ENCODE data around the gene GNG8. TPM values are rescaled to one million over a fixed set of nuclear protein-coding genes. Genes with fewer than 3 reads are reported as not detected.

The GNG8 gene
- total and polyA plus RNA-seq, 8 donors: 5.8 to 16.0 (median 8.9) TPM; not detected in 2

- H3K27me3 ChIP-seq: peaks cover 4 to 92% of the 10 kb centered on the region in 2 donors
- no peaks in the 10 kb centered on the region for H3K9me3 ChIP-seq
- no peak for TF ChIP-seq CTCF (IDR thresholded peaks at IDR 0.05)
Measured at GRCh38 chr19:46637224-46637623, 1.2 kb upstream of the GNG8 start.

GRCh38 chr19:46634656-46635218, 1.3 kb downstream of the GNG8 start:
- Histone ChIP-seq H3K4me1 (peaks cover 4 to 37% of the 10 kb centered on the region in 2 donors), H3K4me3 (no peak overlapping the region), H3K27ac (no peak overlapping the region), H3K27me3 (peaks cover under 1 to 89% of the 10 kb centered on the region in 2 donors), H3K36me3 (no peaks in the 10 kb centered on the region), H3K9me3 (no peaks in the 10 kb centered on the region)
- DNase-seq: no peak
- ATAC-seq: no peak
- no peak for TF ChIP-seq CTCF (IDR thresholded peaks at IDR 0.05)
- intact Hi-C loops (cut with DNase I): no loop called here

More at GRCh38 chr19:46637224-46637623, 1.2 kb upstream of the GNG8 start:
- H3K27ac ChIP-seq: no peak overlapping the region
- no peaks in the 10 kb centered on the region for H3K36me3 ChIP-seq
- DNase-seq: peak in 1 of 4 donors; percentile 28
- intact Hi-C loops (cut with DNase I): no loop called here
- H3K4me3 ChIP-seq: no peak overlapping the region
- peaks cover 4 to 33% of the 10 kb centered on the region in 2 donors for H3K4me1 ChIP-seq
- ATAC-seq: no peak

- ATAC-seq (peak; percentile 86), DNase-seq (peak in 3 of 4 donors; percentile 68 to 94 (median 88))
- peaks cover 4 to 33% of the 10 kb centered on the region in 2 donors for H3K4me1 ChIP-seq
- H3K27me3 ChIP-seq: peaks cover 0 to 83% of the 10 kb centered on the region in 2 donors
- H3K36me3 ChIP-seq: no peaks in the 10 kb centered on the region
- H3K27ac ChIP-seq: no peak overlapping the region
- no peaks in the 10 kb centered on the region for H3K9me3 ChIP-seq
- H3K4me3 ChIP-seq: peak overlapping the region in 1 of 2 donors; percentile 20
- TF ChIP-seq CTCF (IDR thresholded peaks at IDR 0.05): no peak
- intact Hi-C loops (cut with DNase I): no loop called here
Measured at GRCh38 chr19:46634045-46634655, 1.9 kb downstream of the GNG8 start.

- Histone ChIP-seq H3K27ac (no peak overlapping the region), H3K4me1 (peaks cover 4 to 26% of the 10 kb centered on the region in 2 donors), H3K36me3 (no peaks in the 10 kb centered on the region), H3K27me3 (peaks cover 0 to 73% of the 10 kb centered on the region in 2 donors), H3K9me3 (no peaks in the 10 kb centered on the region), H3K4me3 (no peak overlapping the region)
- no peak for ATAC-seq
- TF ChIP-seq CTCF (IDR thresholded peaks at IDR 0.05): no peak
- DNase-seq: no peak
- intact Hi-C loops (cut with DNase I): no loop called here
Measured at GRCh38 chr19:46633130-46633529, 2.9 kb downstream of the GNG8 start.

- no peaks in the 10 kb centered on the region for H3K36me3 ChIP-seq
- H3K27ac ChIP-seq: no peak overlapping the region
- TF ChIP-seq CTCF (IDR thresholded peaks at IDR 0.05): no peak
- intact Hi-C loops (cut with DNase I): no loop called here
- peaks cover 7 to 33% of the 10 kb centered on the region in 2 donors for H3K4me1 ChIP-seq
- H3K27me3 ChIP-seq: peaks cover 0 to 56% of the 10 kb centered on the region in 2 donors
- H3K4me3 ChIP-seq: no peak overlapping the region
- H3K9me3 ChIP-seq: no peaks in the 10 kb centered on the region
- no peak for DNase-seq
- ATAC-seq: no peak
Measured at GRCh38 chr19:46631481-46631880, 4.5 kb downstream of the GNG8 start.
